HepG2 (cell line): ENCODE measurements around the gene SERPINB6. TPM values are rescaled to one million over a fixed set of nuclear protein-coding genes. Genes with fewer than 3 reads are reported as not detected.

Experiments used
- CBX5 ChIP-seq: sonication (generic); formaldehyde crosslinking; IDR thresholded peaks from 2 replicates; pipeline ENCODE4 v1.4.0; 2020; ENCODE audit warnings: missing genetic modification reagents, borderline replicate concordance
- FOXK2 ChIP-seq: fragments of 450-650 bp; IDR thresholded peaks from 2 replicates; pipeline ENCODE4 v1.6.1; 2016
- IRF2 ChIP-seq: IDR thresholded peaks from 2 replicates; pipeline ENCODE4 v1.6.1; 2018; ENCODE audit warnings: missing genetic modification reagents, missing compliant biosample characterization
- NR2F2 ChIP-seq: IDR thresholded peaks from 2 replicates; pipeline ENCODE4 v1.6.1; 2012; ENCODE audit warnings: low read depth, inconsistent platforms, borderline replicate concordance
- SIX4 ChIP-seq: sonication (generic); formaldehyde crosslinking; IDR thresholded peaks from 2 replicates; pipeline ENCODE4 v1.4.0; 2020; ENCODE audit warnings: missing genetic modification reagents
- ZBTB20 ChIP-seq: sonication (generic); formaldehyde crosslinking; IDR thresholded peaks from 2 replicates; pipeline ENCODE4 v1.8.1; 2023; ENCODE audit warnings: missing genetic modification reagents, low read depth, mild to moderate bottlenecking, borderline replicate concordance
- ZNF382 ChIP-seq: sonication (generic); formaldehyde crosslinking; IDR thresholded peaks from 2 replicates; pipeline ENCODE4 v1.5.0; 2020; ENCODE audit warnings: missing genetic modification reagents, mild to moderate bottlenecking, borderline replicate concordance
- ZSCAN21 ChIP-seq: sonication (generic); formaldehyde crosslinking; IDR thresholded peaks from 2 replicates; pipeline ENCODE4 v1.8.0; 2022; ENCODE audit warnings: mild to moderate bottlenecking, missing genetic modification reagents, moderate library complexity, borderline replicate concordance
- polyA plus RNA-seq, 8 experiments: library from polyadenylated mRNA; depleted of rRNA in 3 of 8; stranded (reverse) in 7 of 8; unstranded in 1 of 8; fragments of >200 nt; fragmentation: Illumina TruSeq in 4 of 8; extraction: Trizol in 4 of 8; gene quantifications; 2 replicates each; pipeline versions ENCODE4 v1.2.1 to v1.2.3, GENCODE V29; 2011 to 2016; ENCODE audit warnings: low read depth in 4 of 8, missing spikeins in 1 of 8, mixed read lengths in 1 of 8; ENCODE audit not compliant: insufficient read depth in 1 of 8
- total RNA-seq, 5 experiments: library from RNA; depleted of rRNA; stranded (reverse); fragments of >200 nt; fragmentation: Illumina TruSeq; extraction: Trizol; gene quantifications; 2 replicates each; pipeline ENCODE4 v1.2.3, GENCODE V29; 2016; ENCODE audit warnings: low read depth in 1 of 5
- TF ChIP-seq, protein P1 (sequence below), 2 experiments: IDR thresholded peaks; 2 replicates each; pipeline ENCODE4 v1.6.1; 2011 to 2012; ENCODE audit warnings: low read length in 2 of 2, borderline replicate concordance in 1 of 2, low read depth in 1 of 2, mild to moderate bottlenecking in 1 of 2, moderate library complexity in 1 of 2
- TF ChIP-seq, protein P2 (sequence below), 2 experiments: fragments of 450-650 bp in 1 of 2; sonication (generic) in 1 of 2; formaldehyde crosslinking in 1 of 2; IDR thresholded peaks; 2 replicates each; pipeline versions ENCODE4 v1.6.1 to v1.8.0; 2016 to 2022; ENCODE audit warnings: antibody characterized with exemption in 1 of 2, mild to moderate bottlenecking in 1 of 2, missing genetic modification reagents in 1 of 2
- TF ChIP-seq, protein P3 (sequence below), 2 experiments: fragments of 450-650 bp in 1 of 2; sonication (generic) in 1 of 2; formaldehyde crosslinking; IDR thresholded peaks; 2 replicates each; pipeline versions ENCODE4 v1.5.0 to v1.8.0; 2020 to 2022; ENCODE audit warnings: mild to moderate bottlenecking in 1 of 2, missing genetic modification reagents in 1 of 2
- TF ChIP-seq, protein P4 (sequence below): sonication (generic); formaldehyde crosslinking; IDR thresholded peaks from 2 replicates; pipeline ENCODE4 v1.8.0; 2022; ENCODE audit warnings: mild to moderate bottlenecking, missing genetic modification reagents

SERPINB6 gene
- total and polyA plus RNA-seq, 2 of the 13 experiments (the other 11 are each of a cell fraction or from before 2014, with no cell fraction given): 38.2 to 61.3 TPM

DNA sequence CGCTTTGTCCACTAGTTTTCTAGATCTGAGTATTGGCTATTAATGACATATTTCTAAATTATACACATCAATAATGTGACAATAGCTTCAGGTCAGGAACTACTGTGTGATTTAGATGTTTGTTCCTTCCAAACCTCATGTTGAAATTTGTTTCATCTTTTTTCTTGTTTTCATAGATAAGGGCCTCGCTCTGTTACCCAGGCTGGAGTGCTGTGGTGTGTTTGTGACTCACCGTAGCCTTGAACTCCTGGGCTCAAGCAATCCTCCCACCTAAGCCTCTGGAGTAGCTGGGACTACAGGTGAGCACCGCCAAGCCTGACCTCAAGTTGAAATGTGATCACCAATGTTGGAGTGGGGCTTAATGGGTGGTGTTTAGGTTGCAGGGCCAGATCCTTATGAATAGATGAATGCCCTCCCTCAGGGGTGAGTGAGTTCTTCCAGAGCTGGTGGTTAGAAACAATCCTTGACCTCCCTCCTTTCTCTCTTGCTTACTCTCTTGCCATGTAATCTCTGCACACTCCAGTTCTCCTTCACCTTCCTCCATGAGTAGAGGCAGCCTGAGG, 22.5 kb upstream of the SERPINB6 start (continued):
- TF ChIP-seq IRF2 (0 out of 2 replicates have a peak, but pooled peaks have one; percentile 59), FOXK2 (peak; percentile 72; the same call in 1 of the 2 replicates), SIX4 (CRISPR knock-in tag) (peak; percentile 85), CBX5 (CRISPR knock-in tag) (peak; percentile 60; the same call in 1 of the 2 replicates), ZNF382 (CRISPR knock-in tag) (no peak), ZSCAN21 (CRISPR knock-in tag) (peak; percentile 21; the same call in 1 of the 2 replicates), ZBTB20 (CRISPR knock-in tag) (peak; percentile 42; the same call in 1 of the 2 replicates), NR2F2 (peak; percentile 76; the same call in 1 of the 2 replicates)
- TF ChIP-seq, protein P1, sequence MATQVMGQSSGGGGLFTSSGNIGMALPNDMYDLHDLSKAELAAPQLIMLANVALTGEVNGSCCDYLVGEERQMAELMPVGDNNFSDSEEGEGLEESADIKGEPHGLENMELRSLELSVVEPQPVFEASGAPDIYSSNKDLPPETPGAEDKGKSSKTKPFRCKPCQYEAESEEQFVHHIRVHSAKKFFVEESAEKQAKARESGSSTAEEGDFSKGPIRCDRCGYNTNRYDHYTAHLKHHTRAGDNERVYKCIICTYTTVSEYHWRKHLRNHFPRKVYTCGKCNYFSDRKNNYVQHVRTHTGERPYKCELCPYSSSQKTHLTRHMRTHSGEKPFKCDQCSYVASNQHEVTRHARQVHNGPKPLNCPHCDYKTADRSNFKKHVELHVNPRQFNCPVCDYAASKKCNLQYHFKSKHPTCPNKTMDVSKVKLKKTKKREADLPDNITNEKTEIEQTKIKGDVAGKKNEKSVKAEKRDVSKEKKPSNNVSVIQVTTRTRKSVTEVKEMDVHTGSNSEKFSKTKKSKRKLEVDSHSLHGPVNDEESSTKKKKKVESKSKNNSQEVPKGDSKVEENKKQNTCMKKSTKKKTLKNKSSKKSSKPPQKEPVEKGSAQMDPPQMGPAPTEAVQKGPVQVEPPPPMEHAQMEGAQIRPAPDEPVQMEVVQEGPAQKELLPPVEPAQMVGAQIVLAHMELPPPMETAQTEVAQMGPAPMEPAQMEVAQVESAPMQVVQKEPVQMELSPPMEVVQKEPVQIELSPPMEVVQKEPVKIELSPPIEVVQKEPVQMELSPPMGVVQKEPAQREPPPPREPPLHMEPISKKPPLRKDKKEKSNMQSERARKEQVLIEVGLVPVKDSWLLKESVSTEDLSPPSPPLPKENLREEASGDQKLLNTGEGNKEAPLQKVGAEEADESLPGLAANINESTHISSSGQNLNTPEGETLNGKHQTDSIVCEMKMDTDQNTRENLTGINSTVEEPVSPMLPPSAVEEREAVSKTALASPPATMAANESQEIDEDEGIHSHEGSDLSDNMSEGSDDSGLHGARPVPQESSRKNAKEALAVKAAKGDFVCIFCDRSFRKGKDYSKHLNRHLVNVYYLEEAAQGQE (IDR thresholded peaks at IDR 0.05; ENCODE audit: borderline replicate concordance in 1 of 2, low read depth in 1 of 2, low read length in 2 of 2): 0 out of 4 replicates have a peak, but pooled peaks of 1 of the 2 experiments have one; percentile 20
- TF ChIP-seq, protein P2, sequence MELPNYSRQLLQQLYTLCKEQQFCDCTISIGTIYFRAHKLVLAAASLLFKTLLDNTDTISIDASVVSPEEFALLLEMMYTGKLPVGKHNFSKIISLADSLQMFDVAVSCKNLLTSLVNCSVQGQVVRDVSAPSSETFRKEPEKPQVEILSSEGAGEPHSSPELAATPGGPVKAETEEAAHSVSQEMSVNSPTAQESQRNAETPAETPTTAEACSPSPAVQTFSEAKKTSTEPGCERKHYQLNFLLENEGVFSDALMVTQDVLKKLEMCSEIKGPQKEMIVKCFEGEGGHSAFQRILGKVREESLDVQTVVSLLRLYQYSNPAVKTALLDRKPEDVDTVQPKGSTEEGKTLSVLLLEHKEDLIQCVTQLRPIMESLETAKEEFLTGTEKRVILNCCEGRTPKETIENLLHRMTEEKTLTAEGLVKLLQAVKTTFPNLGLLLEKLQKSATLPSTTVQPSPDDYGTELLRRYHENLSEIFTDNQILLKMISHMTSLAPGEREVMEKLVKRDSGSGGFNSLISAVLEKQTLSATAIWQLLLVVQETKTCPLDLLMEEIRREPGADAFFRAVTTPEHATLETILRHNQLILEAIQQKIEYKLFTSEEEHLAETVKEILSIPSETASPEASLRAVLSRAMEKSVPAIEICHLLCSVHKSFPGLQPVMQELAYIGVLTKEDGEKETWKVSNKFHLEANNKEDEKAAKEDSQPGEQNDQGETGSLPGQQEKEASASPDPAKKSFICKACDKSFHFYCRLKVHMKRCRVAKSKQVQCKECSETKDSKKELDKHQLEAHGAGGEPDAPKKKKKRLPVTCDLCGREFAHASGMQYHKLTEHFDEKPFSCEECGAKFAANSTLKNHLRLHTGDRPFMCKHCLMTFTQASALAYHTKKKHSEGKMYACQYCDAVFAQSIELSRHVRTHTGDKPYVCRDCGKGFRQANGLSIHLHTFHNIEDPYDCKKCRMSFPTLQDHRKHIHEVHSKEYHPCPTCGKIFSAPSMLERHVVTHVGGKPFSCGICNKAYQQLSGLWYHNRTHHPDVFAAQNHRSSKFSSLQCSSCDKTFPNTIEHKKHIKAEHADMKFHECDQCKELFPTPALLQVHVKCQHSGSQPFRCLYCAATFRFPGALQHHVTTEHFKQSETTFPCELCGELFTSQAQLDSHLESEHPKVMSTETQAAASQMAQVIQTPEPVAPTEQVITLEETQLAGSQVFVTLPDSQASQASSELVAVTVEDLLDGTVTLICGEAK (IDR thresholded peaks at IDR 0.05): no peak
- TF ChIP-seq, protein P2 (CRISPR knock-in tag; IDR thresholded peaks at IDR 0.05): peak; percentile 63; the same call in 1 of the 2 replicates
- TF ChIP-seq, protein P3, sequence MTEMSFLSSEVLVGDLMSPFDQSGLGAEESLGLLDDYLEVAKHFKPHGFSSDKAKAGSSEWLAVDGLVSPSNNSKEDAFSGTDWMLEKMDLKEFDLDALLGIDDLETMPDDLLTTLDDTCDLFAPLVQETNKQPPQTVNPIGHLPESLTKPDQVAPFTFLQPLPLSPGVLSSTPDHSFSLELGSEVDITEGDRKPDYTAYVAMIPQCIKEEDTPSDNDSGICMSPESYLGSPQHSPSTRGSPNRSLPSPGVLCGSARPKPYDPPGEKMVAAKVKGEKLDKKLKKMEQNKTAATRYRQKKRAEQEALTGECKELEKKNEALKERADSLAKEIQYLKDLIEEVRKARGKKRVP (CRISPR knock-in tag; IDR thresholded peaks at IDR 0.05): peak in 1 of 2 experiments; percentile 65; a peak in 1 of 4 replicates
- TF ChIP-seq, protein P4, sequence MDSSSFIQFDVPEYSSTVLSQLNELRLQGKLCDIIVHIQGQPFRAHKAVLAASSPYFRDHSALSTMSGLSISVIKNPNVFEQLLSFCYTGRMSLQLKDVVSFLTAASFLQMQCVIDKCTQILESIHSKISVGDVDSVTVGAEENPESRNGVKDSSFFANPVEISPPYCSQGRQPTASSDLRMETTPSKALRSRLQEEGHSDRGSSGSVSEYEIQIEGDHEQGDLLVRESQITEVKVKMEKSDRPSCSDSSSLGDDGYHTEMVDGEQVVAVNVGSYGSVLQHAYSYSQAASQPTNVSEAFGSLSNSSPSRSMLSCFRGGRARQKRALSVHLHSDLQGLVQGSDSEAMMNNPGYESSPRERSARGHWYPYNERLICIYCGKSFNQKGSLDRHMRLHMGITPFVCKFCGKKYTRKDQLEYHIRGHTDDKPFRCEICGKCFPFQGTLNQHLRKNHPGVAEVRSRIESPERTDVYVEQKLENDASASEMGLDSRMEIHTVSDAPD (CRISPR knock-in tag): no peak
